Smooth muscle cell of the brain vasculature (primary cell): ENCODE data around the gene BLTP3A.

Source experiments
- DNase-seq: peaks from one replicate; pipeline ENCODE4 v3.0.0-alpha.2; 2012; ENCODE audit warnings: low read depth, low spot score

BLTP3A gene

GRCh38 chr6:34819571-34820480 lies 27.9 kb downstream of the BLTP3A start:
- DNase-seq: no peak

GRCh38 chr6:34829137-34829536 lies 37.3 kb downstream of the BLTP3A start:
- no peak for DNase-seq

- no peak for DNase-seq
Observed at GRCh38 chr6:34832942-34833341, 41.1 kb downstream of the BLTP3A start.

GRCh38 chr6:34834789-34835518 lies 43.1 kb downstream of the BLTP3A start:
- DNase-seq: no peak

- no peak for DNase-seq
Observed at GRCh38 chr6:34836008-34836407, 44.1 kb downstream of the BLTP3A start.

- no peak for DNase-seq
Observed at GRCh38 chr6:34836451-34836850, 44.6 kb downstream of the BLTP3A start.

- no peak for DNase-seq
Observed at GRCh38 chr6:34837528-34837927, 45.6 kb downstream of the BLTP3A start.

GRCh38 chr6:34839666-34840352 lies 47.9 kb downstream of the BLTP3A start:
- DNase-seq: no peak
